ENCODE results near the gene VSTM1.

GRCh38 chr19:54021932-54022331, 41.8 kb downstream of the VSTM1 start:
- TF ChIP-seq, protein P1, sequence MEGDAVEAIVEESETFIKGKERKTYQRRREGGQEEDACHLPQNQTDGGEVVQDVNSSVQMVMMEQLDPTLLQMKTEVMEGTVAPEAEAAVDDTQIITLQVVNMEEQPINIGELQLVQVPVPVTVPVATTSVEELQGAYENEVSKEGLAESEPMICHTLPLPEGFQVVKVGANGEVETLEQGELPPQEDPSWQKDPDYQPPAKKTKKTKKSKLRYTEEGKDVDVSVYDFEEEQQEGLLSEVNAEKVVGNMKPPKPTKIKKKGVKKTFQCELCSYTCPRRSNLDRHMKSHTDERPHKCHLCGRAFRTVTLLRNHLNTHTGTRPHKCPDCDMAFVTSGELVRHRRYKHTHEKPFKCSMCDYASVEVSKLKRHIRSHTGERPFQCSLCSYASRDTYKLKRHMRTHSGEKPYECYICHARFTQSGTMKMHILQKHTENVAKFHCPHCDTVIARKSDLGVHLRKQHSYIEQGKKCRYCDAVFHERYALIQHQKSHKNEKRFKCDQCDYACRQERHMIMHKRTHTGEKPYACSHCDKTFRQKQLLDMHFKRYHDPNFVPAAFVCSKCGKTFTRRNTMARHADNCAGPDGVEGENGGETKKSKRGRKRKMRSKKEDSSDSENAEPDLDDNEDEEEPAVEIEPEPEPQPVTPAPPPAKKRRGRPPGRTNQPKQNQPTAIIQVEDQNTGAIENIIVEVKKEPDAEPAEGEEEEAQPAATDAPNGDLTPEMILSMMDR (IDR thresholded peaks at IDR 0.05; ENCODE audit: extremely low read depth in 1 of 2, insufficient read depth in 1 of 2, low read depth in 1 of 2, low read length in 2 of 2), result no peak
- TF ChIP-seq, protein P2, sequence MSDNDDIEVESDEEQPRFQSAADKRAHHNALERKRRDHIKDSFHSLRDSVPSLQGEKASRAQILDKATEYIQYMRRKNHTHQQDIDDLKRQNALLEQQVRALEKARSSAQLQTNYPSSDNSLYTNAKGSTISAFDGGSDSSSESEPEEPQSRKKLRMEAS (IDR thresholded peaks at IDR 0.05; ENCODE audit: insufficient read depth, insufficient read length), result no peak
